WTC11 (cell line): ENCODE measurements around the gene NLRX1.

ENCODE experiments used
- ATF1 ChIP-seq: sonication (generic); formaldehyde crosslinking; IDR thresholded peaks from 2 replicates; pipeline ENCODE4 v1.8.1; 2023; ENCODE audit warnings: mild to moderate bottlenecking, moderate library complexity, missing genetic modification reagents
- CREB1 ChIP-seq: sonication (generic); formaldehyde crosslinking; IDR thresholded peaks from 2 replicates; pipeline ENCODE4 v1.8.0; 2023; ENCODE audit warnings: mild to moderate bottlenecking, missing genetic modification reagents
- CTCF ChIP-seq: fragments of 200-600 bp; IDR thresholded peaks from 2 replicates; pipeline ENCODE4 v1.8.0; 2022; ENCODE audit warnings: antibody characterized with exemption
- E2F1 ChIP-seq: sonication (generic); formaldehyde crosslinking; IDR thresholded peaks from 2 replicates; pipeline ENCODE4 v1.8.0; 2022; ENCODE audit warnings: mild to moderate bottlenecking, missing genetic modification reagents
- E2F5 ChIP-seq: sonication (generic); formaldehyde crosslinking; IDR thresholded peaks from 2 replicates; pipeline ENCODE4 v1.8.1; 2022; ENCODE audit warnings: mild to moderate bottlenecking, moderate library complexity, missing genetic modification reagents
- ETV6 ChIP-seq: sonication (generic); formaldehyde crosslinking; IDR thresholded peaks from 2 replicates; pipeline ENCODE4 v1.8.1; 2022; ENCODE audit warnings: mild to moderate bottlenecking, missing genetic modification reagents
- GABPB1 ChIP-seq: sonication (generic); formaldehyde crosslinking; IDR thresholded peaks from 2 replicates; pipeline ENCODE4 v1.8.1; 2023; ENCODE audit warnings: mild to moderate bottlenecking, missing genetic modification reagents
- NR1H2 ChIP-seq: sonication (generic); formaldehyde crosslinking; IDR thresholded peaks from 2 replicates; pipeline ENCODE4 v1.9.0; 2021; ENCODE audit warnings: mild to moderate bottlenecking, moderate library complexity, missing genetic modification reagents
- TEAD1 ChIP-seq: sonication (generic); formaldehyde crosslinking; IDR thresholded peaks from 2 replicates; pipeline ENCODE4 v1.8.0; 2022; ENCODE audit warnings: mild to moderate bottlenecking, missing genetic modification reagents
- USF1 ChIP-seq: sonication (generic); formaldehyde crosslinking; IDR thresholded peaks from 2 replicates; pipeline ENCODE4 v1.8.0; 2022; ENCODE audit warnings: mild to moderate bottlenecking, missing genetic modification reagents
- ZNF281 ChIP-seq: sonication (generic); formaldehyde crosslinking; IDR thresholded peaks from 2 replicates; pipeline ENCODE4 v1.8.0; 2023; ENCODE audit warnings: mild to moderate bottlenecking, missing genetic modification reagents
- ZNF512 ChIP-seq: sonication (generic); formaldehyde crosslinking; IDR thresholded peaks from 2 replicates; pipeline ENCODE4 v1.8.1; 2022; ENCODE audit warnings: missing genetic modification reagents, borderline replicate concordance

- TF ChIP-seq ATF1 (no peak), CTCF (peak; percentile 78), ZNF512 (CRISPR knock-in tag) (no peak), TEAD1 (CRISPR knock-in tag) (no peak), CREB1 (CRISPR knock-in tag) (no peak), NR1H2 (no peak), GABPB1 (CRISPR knock-in tag) (no peak), E2F5 (CRISPR knock-in tag) (0 out of 2 replicates have a peak, but pooled peaks have one; percentile 28), E2F1 (CRISPR knock-in tag) (no peak), USF1 (no peak), ETV6 (CRISPR knock-in tag) (no peak), ZNF281 (CRISPR knock-in tag) (no peak)
Observed at GRCh38 chr11:119205574-119206510, 37.3 kb downstream of the NLRX1 start, which contains the start of gene CBL.
